ENCODE measurements around the gene AREL1.

DNA sequence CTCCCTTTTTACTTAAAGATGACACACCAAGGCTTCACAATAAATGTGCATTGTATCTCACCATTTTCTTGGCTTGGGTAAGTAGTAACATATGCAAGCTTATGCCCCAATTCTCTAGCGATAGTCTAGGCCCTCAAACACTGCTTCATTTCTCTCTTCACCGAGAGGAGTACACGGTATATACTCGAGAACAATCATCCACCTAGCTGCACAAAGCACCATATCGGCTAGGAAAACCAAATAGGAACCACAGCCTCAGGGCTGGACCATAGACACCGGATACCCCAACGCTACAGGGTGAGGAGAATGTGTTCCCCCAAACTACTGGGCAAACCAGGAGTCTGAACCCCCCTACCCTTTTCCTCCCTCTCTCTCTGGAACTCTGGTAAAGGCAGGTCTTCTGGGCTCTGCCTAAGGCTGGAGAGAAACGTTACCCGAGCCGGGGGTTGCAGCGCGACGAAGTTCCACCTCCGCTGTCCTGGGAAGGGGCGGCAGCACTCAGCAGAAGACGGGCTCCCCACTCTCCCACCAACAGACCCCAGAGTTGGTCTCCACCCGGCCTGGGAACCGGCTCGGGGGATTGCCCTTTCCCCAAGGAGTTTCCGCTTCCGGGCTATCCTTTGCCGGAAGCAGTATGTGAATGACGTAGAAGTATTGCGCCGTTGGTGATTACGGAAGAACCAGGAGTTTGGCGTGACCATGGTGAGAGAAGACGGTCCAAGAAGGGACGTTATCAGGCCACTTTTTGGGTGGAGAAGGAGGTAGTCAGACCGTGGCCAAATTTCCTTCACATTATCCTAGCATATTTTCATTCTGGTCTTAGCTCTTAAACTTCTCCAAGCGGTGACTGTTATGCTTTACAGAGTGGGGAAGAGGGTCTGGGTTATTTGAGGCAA, at the start of gene AREL1, which contains the start of gene FCF1:
- TF ChIP-seq EZH2 (IDR thresholded peaks at IDR 0.05; ENCODE audit: low read length), result no peak
- TF ChIP-seq, protein P1, sequence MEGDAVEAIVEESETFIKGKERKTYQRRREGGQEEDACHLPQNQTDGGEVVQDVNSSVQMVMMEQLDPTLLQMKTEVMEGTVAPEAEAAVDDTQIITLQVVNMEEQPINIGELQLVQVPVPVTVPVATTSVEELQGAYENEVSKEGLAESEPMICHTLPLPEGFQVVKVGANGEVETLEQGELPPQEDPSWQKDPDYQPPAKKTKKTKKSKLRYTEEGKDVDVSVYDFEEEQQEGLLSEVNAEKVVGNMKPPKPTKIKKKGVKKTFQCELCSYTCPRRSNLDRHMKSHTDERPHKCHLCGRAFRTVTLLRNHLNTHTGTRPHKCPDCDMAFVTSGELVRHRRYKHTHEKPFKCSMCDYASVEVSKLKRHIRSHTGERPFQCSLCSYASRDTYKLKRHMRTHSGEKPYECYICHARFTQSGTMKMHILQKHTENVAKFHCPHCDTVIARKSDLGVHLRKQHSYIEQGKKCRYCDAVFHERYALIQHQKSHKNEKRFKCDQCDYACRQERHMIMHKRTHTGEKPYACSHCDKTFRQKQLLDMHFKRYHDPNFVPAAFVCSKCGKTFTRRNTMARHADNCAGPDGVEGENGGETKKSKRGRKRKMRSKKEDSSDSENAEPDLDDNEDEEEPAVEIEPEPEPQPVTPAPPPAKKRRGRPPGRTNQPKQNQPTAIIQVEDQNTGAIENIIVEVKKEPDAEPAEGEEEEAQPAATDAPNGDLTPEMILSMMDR (optimal IDR thresholded peaks at IDR 0.05 in 1 of 3, IDR thresholded peaks at IDR 0.05 in 1 of 3, conservative IDR thresholded peaks at IDR 0.05 in 1 of 3; ENCODE audit: extremely low read depth in 1 of 3, insufficient read depth in 2 of 3, low read length in 3 of 3), result no peak

Measured in keratinocyte (primary cell).